Ovary (tissue), 3 donors: Measurements from ENCODE around the gene NUCB1.
A peak's percentile ranks its signal among the peaks of the same experiment; 100 is the strongest.

Source experiments
- EP300 ChIP-seq: sonication (generic); formaldehyde crosslinking; IDR thresholded peaks from one replicate; pipeline ENCODE4 v1.6.1; 2017; ENCODE audit warnings: antibody characterized with exemption
- POLR2A ChIP-seq: fragments of 450-650 bp; IDR thresholded peaks from one replicate; pipeline ENCODE4 v1.6.1; 2017; ENCODE audit warnings: antibody characterized with exemption, mild to moderate bottlenecking, moderate library complexity
- TF ChIP-seq, protein P1 (sequence below), 3 donors: fragments of 450-650 bp in 2 of 3; fragments of 200-600 bp in 1 of 3; IDR thresholded peaks; one replicate each; pipeline versions ENCODE4 v1.5.1 to v1.8.0; 2016 to 2022; ENCODE audit warnings: antibody characterized with exemption in 3 of 3, mild to moderate bottlenecking in 1 of 3
- donor health status: DM: no; HTN: no; CAD: no.

DNA sequence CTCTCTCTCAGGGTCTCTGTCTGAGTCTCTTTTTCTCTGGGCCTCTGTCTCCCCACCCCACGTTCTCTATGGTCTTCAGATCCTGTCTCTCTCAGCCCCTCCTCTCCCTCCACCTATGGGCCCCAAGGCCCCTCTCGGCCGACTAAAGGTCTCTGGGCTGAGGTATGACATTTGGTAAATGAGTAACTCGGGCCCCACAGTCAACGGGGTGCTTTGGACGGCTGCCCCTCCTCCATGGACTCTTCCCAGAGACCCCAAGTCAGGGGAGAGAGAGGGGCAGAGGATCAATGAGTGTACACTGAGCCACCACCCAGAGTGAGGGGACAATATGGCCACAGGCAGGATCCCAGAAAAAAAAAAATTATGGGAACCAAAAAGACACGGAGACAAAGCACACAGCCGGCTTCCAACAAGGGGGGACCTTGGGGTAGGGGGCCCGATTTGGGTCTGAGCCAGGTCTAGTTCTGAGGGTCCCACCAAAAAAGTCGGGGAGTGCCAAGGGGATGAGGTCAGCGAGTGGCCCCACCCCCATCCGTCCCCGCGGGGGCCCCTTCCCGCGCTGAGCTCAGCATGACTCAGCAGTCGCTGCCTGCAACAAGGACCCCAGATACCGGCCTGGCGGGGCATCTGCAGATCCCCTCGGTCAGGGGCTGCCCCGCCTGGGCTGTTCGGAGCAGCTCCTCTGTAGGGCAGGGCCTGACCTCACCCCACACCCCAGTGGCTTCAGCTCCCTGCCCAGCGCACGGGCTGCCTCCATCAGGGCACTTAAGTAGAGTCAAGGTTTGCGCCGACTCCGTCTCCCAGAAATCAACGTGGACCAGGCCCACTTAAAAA, 63.5 kb downstream of the NUCB1 start:
- TF ChIP-seq, protein P1, sequence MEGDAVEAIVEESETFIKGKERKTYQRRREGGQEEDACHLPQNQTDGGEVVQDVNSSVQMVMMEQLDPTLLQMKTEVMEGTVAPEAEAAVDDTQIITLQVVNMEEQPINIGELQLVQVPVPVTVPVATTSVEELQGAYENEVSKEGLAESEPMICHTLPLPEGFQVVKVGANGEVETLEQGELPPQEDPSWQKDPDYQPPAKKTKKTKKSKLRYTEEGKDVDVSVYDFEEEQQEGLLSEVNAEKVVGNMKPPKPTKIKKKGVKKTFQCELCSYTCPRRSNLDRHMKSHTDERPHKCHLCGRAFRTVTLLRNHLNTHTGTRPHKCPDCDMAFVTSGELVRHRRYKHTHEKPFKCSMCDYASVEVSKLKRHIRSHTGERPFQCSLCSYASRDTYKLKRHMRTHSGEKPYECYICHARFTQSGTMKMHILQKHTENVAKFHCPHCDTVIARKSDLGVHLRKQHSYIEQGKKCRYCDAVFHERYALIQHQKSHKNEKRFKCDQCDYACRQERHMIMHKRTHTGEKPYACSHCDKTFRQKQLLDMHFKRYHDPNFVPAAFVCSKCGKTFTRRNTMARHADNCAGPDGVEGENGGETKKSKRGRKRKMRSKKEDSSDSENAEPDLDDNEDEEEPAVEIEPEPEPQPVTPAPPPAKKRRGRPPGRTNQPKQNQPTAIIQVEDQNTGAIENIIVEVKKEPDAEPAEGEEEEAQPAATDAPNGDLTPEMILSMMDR (IDR thresholded peaks at IDR 0.05): no peak
- TF ChIP-seq EP300 (no peak), POLR2A (peak; percentile 59)
